ENCODE measurements around the gene MYLK. TPM values are rescaled to one million over a fixed set of nuclear protein-coding genes. Genes with fewer than 3 reads are reported as not detected.

The MYLK gene
- total and polyA plus RNA-seq, 2 of the 4 experiments (the other 2 are of a cell fraction) = 299 to 484 TPM

DNA sequence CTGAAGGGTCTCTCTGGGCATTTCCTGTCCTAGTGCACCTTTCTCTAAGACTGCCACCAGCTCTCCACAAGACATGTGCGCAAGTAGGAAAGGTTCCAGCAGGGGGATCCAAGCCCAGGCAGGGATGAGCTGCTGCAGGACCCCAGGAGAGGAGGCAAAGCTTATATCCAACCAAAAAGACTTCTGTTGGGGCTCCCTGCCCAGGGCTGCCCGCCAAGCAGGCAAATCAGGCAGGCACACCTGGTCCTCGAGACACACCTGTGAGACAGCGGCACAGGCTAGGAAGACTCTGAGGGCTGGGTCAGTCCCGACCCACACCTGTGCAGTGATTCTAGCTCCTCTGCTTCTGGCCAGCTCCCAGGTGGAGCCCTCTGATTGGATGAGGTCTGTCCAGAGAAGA lies 80.6 kb downstream of the MYLK start:
- H2BK5ac ChIP-seq (ENCODE audit: low read depth, low read length, poor library complexity, severe bottlenecking) = no peak overlapping the region
- no peak overlapping the region for H3K4me3 ChIP-seq (ENCODE audit: insufficient read depth, low read depth, low read length)
- H2BK20ac ChIP-seq (ENCODE audit: low read depth, low read length) = no peak overlapping the region
- in situ Hi-C loops (cut with MboI; ENCODE audit: low sequenced_read_pairs) = no loop called here
- peak overlapping the region; percentile 30; the same call in 1 of the 2 replicates for H4K5ac ChIP-seq (ENCODE audit: low read depth, low read length)
- no peak overlapping the region for H3K56ac ChIP-seq (ENCODE audit: extremely low read depth, insufficient read depth, low read length)
- peak overlapping the region; percentile 49; the same call in 1 of the 2 replicates for H2AK5ac ChIP-seq (ENCODE audit: low read depth, low read length)
- H3K9me1 ChIP-seq (ENCODE audit: insufficient read depth, low read length) = peaks cover 24% of the 10 kb centered on the region
- DNase-seq = no peak
- intact Hi-C loops (cut with micrococcal nuclease) = no loop called here
- CTCF ChIA-PET = interaction anchor here (1.4 kb wide), 1 partner anchor 8 kb away, joined by 4 read pairs; no protein-coding TSS in a partner anchor
- H4K8ac ChIP-seq (ENCODE audit: low read depth in 2 of 2, low read length in 2 of 2) = peak overlapping the region in 1 of 2 experiments; percentile 39; a peak in 1 of 4 replicates
- no peak overlapping the region for H2AK9ac ChIP-seq (replicated peaks; ENCODE audit: low read depth, low read length, poor library complexity)
- WGBS, 2 experiments (ENCODE audit: extremely low coverage in 2 of 2, insufficient read length in 1 of 2) = 93% methylated on average over 3 of the region's 5 CpGs; no CpG with 5 or more reads in 1 of the 2 experiments
- no peak overlapping the region for H2BK120ac ChIP-seq (ENCODE audit: low read depth, low read length)
- H3K4ac ChIP-seq (ENCODE audit: low read depth, low read length) = no peak overlapping the region
- no peak for ATAC-seq (ENCODE audit: low read depth)
- peaks cover 44 to 87% of the 10 kb centered on the region in 2 experiments for H3K79me1 ChIP-seq (ENCODE audit: low read depth in 1 of 2, low read length in 2 of 2)
- no peak for TF ChIP-seq RAD21 (IDR thresholded peaks at IDR 0.05; ENCODE audit: low read length)
- TF ChIP-seq, protein P1, sequence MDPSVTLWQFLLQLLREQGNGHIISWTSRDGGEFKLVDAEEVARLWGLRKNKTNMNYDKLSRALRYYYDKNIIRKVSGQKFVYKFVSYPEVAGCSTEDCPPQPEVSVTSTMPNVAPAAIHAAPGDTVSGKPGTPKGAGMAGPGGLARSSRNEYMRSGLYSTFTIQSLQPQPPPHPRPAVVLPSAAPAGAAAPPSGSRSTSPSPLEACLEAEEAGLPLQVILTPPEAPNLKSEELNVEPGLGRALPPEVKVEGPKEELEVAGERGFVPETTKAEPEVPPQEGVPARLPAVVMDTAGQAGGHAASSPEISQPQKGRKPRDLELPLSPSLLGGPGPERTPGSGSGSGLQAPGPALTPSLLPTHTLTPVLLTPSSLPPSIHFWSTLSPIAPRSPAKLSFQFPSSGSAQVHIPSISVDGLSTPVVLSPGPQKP (IDR thresholded peaks at IDR 0.05; ENCODE audit: borderline replicate concordance, low read depth, low read length) = no peak
- no peak for TF ChIP-seq MAFK (IDR thresholded peaks at IDR 0.05; ENCODE audit: low read depth, low read length)
- no peak for TF ChIP-seq CHD1 (IDR thresholded peaks at IDR 0.05; ENCODE audit: low read depth, low read length)
- TF ChIP-seq NFE2L2 (IDR thresholded peaks at IDR 0.05; ENCODE audit: low read depth, low read length) = no peak
- TF ChIP-seq, protein P2, sequence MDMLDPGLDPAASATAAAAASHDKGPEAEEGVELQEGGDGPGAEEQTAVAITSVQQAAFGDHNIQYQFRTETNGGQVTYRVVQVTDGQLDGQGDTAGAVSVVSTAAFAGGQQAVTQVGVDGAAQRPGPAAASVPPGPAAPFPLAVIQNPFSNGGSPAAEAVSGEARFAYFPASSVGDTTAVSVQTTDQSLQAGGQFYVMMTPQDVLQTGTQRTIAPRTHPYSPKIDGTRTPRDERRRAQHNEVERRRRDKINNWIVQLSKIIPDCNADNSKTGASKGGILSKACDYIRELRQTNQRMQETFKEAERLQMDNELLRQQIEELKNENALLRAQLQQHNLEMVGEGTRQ (IDR thresholded peaks at IDR 0.05; ENCODE audit: low read depth, low read length) = no peak
- TF ChIP-seq POLR2A (IDR thresholded peaks at IDR 0.05; ENCODE audit: low read depth, low read length) = no peak
- TF ChIP-seq, protein P3, sequence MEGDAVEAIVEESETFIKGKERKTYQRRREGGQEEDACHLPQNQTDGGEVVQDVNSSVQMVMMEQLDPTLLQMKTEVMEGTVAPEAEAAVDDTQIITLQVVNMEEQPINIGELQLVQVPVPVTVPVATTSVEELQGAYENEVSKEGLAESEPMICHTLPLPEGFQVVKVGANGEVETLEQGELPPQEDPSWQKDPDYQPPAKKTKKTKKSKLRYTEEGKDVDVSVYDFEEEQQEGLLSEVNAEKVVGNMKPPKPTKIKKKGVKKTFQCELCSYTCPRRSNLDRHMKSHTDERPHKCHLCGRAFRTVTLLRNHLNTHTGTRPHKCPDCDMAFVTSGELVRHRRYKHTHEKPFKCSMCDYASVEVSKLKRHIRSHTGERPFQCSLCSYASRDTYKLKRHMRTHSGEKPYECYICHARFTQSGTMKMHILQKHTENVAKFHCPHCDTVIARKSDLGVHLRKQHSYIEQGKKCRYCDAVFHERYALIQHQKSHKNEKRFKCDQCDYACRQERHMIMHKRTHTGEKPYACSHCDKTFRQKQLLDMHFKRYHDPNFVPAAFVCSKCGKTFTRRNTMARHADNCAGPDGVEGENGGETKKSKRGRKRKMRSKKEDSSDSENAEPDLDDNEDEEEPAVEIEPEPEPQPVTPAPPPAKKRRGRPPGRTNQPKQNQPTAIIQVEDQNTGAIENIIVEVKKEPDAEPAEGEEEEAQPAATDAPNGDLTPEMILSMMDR (conservative IDR thresholded peaks at IDR 0.05; ENCODE audit: low read depth, low read length) = no peak
- TF ChIP-seq RFX5 (IDR thresholded peaks at IDR 0.05; ENCODE audit: low read depth, low read length) = no peak
- TF ChIP-seq MAZ (IDR thresholded peaks at IDR 0.05; ENCODE audit: borderline replicate concordance, low read depth, low read length) = no peak
- no peak for TF ChIP-seq FOS (IDR thresholded peaks at IDR 0.05; ENCODE audit: low read depth, low read length)
- TF ChIP-seq SMC3 (IDR thresholded peaks at IDR 0.05; ENCODE audit: low read depth, low read length) = no peak
- no peak for TF ChIP-seq BHLHE40 (IDR thresholded peaks at IDR 0.05; ENCODE audit: low read depth, low read length)
- no peak for TF ChIP-seq RCOR1 (IDR thresholded peaks at IDR 0.05; ENCODE audit: insufficient replicate concordance, low read length)
- TF ChIP-seq MXI1 (IDR thresholded peaks at IDR 0.05; ENCODE audit: borderline replicate concordance, low read depth, low read length) = no peak
- no peak for TF ChIP-seq CEBPB (IDR thresholded peaks at IDR 0.05; ENCODE audit: low read depth, low read length)
- POLR2A ChIA-PET (ENCODE audit: unreplicated experiment) = no interaction called here
- H3K27me3 ChIP-seq (ENCODE audit: control insufficient read depth, insufficient read depth, low read length) = no peaks in the 10 kb centered on the region
- H4K20me1 ChIP-seq (ENCODE audit: insufficient read depth, low read length) = no peaks in the 10 kb centered on the region
- no TSS peak for BruUV-seq (replicated peaks)
- peaks cover 25% of the 10 kb centered on the region for H3K4me1 ChIP-seq (ENCODE audit: control insufficient read depth, insufficient read depth, low read length)
- H4K91ac ChIP-seq (ENCODE audit: insufficient read depth, low read depth, low read length) = no peak overlapping the region
- no peaks in the 10 kb centered on the region for H3K9me3 ChIP-seq (ENCODE audit: control insufficient read depth, insufficient read depth, low read length)
- no peak overlapping the region for H3K14ac ChIP-seq (replicated peaks; ENCODE audit: low read depth, low read length)
- H2AFZ ChIP-seq (replicated peaks; ENCODE audit: low read length, poor library complexity) = no peak overlapping the region
- H3K9ac ChIP-seq (ENCODE audit: low read depth, low read length) = no peak overlapping the region
- H3K23ac ChIP-seq (ENCODE audit: low read depth, low read length) = peak overlapping the region; percentile 63; the same call in 1 of the 2 replicates
- H3K36me3 ChIP-seq (ENCODE audit: control insufficient read depth, insufficient read depth, low read length) = peaks cover 53% of the 10 kb centered on the region
- no peak overlapping the region for H3K27ac ChIP-seq (ENCODE audit: insufficient read depth, low read length)
- dilution Hi-C loops (cut with HindIII; ENCODE audit: low sequenced_read_pairs, unreplicated experiment) = no loop called here
- H3K18ac ChIP-seq (ENCODE audit: low read depth, low read length) = no peak overlapping the region
- no peak overlapping the region for H3K4me2 ChIP-seq (ENCODE audit: low read depth, low read length)
- H2BK15ac ChIP-seq (ENCODE audit: low read depth, low read length) = no peak overlapping the region

All from IMR-90 (cell line).